Subcutaneous adipose tissue (tissue), 4 donors: Measurements from ENCODE around the gene CTXND2. TPM values are rescaled to one million over a fixed set of nuclear protein-coding genes. Genes with fewer than 3 reads are reported as not detected.

Source experiments
- total RNA-seq, 4 donors: library from RNA; depleted of rRNA; stranded (reverse); fragments of >200 nt; gene quantifications; one replicate each; pipeline ENCODE4 v1.1.0, GENCODE V29; 2016
- TF ChIP-seq, protein P1 (sequence below): fragments of 450-650 bp; IDR thresholded peaks from one replicate; pipeline ENCODE4 v1.5.1; 2016; ENCODE audit warnings: low read depth, mild to moderate bottlenecking, control low read depth, antibody characterized with exemption, moderate library complexity

Gene CTXND2
- total RNA-seq, 4 donors from 2014 or later = not detected

DNA sequence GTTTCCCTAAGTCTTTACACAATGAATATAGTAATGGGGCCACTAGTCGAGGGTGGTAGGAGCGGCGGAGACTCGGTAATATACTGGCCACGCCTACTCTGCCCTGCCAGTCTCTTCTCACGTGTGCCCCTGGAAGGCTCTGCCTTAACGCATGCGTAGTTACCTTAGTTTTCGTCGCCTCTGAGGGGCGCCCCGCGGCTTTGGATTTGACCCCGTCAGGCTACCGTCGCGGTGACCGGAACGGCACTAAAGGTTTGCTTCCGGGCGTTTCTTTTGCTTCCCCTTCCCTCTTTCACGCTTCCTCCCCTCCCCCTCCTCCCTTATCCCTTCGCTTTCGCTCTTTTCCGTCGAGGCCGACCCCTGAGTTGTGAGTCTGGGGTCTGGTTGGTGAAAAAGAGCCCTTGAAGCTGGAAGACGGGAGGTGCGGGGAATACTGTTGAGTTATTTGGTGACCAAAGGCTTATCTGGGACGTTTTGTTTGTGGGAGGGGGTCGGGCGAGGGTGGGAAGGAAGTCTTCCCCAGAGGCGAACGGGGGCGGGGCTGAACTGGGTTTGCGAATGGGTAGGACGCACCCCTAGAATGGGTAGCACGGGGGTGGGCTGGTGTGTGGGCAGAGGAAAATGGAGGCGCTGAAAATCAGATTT lies 39.3 kb downstream of the CTXND2 start, which contains the start of gene SETDB1:
SETDB1 (plus strand) TSS at position 267 of the 645 bp plus-strand sequence. CDS start 1,352 bp downstream, outside the sequence.
- TF ChIP-seq, protein P1, sequence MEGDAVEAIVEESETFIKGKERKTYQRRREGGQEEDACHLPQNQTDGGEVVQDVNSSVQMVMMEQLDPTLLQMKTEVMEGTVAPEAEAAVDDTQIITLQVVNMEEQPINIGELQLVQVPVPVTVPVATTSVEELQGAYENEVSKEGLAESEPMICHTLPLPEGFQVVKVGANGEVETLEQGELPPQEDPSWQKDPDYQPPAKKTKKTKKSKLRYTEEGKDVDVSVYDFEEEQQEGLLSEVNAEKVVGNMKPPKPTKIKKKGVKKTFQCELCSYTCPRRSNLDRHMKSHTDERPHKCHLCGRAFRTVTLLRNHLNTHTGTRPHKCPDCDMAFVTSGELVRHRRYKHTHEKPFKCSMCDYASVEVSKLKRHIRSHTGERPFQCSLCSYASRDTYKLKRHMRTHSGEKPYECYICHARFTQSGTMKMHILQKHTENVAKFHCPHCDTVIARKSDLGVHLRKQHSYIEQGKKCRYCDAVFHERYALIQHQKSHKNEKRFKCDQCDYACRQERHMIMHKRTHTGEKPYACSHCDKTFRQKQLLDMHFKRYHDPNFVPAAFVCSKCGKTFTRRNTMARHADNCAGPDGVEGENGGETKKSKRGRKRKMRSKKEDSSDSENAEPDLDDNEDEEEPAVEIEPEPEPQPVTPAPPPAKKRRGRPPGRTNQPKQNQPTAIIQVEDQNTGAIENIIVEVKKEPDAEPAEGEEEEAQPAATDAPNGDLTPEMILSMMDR = no peak

GRCh38 chr1:150927624-150928023 lies 40.7 kb downstream of the CTXND2 start:
- TF ChIP-seq, protein P1 = no peak

GRCh38 chr1:150928286-150928685 lies 41.4 kb downstream of the CTXND2 start:
- TF ChIP-seq, protein P1 = no peak

- TF ChIP-seq, protein P1 = no peak
These were observed 44.8 kb downstream of the CTXND2 start for GRCh38 chr1:150931773-150932172.

DNA sequence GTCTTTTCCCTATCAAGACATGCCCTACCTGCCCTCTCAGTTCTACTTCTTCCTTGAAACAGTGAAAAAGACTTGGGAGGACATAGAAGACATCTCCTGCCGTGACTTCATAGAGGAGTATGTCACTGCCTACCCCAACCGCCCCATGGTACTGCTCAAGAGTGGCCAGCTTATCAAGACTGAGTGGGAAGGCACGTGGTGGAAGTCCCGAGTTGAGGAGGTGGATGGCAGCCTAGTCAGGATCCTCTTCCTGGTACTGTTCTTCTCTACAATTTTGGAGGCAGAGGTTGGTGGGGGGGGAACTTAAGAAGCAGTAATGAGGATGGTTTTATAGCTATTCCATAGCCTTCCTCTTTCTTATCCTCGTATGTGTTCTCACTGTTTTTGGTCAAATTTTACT lies 57.9 kb downstream of the CTXND2 start:
- TF ChIP-seq, protein P1 = no peak

- TF ChIP-seq, protein P1 = no peak
These were observed 67.8 kb downstream of the CTXND2 start for GRCh38 chr1:150954708-150955107.

- TF ChIP-seq, protein P1 = no peak
These were observed 68.3 kb downstream of the CTXND2 start for GRCh38 chr1:150955280-150955679.
